Lower leg skin (tissue), 3 donors: Measurements from ENCODE around the gene ATP5F1D.

Experiments
- CTCF ChIP-seq, 3 donors: fragments of 450-650 bp; IDR thresholded peaks; one replicate each; pipeline ENCODE4 v1.5.1; 2016; ENCODE audit warnings: antibody characterized with exemption in 3 of 3, mild to moderate bottlenecking in 3 of 3, moderate library complexity in 2 of 3
- POLR2A ChIP-seq, 2 donors: fragments of 450-650 bp; IDR thresholded peaks; one replicate each; pipeline ENCODE4 v1.6.1; 2016 to 2017; ENCODE audit warnings: antibody characterized with exemption in 2 of 2, mild to moderate bottlenecking in 1 of 2, moderate library complexity in 1 of 2

DNA sequence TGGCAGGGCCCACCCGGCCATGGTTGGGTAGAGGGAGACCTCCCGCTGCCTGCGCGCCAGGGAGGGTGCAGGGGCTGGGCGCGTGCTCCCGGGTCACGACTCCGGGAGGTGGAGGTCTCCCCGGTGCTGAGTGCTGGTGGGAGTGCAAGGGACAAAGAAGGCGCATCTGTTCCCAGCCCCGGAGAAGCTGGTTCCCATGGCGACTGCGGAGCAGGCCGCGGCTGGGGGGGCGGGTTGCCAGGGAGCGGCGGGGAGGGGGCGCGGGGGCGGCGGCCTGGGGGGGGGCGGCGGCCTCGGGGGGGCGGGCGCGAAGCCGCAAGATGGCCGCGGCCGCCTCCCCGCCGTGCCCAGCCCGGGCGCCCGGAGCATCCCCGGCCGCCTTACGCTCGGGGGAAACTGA is 5.0 kb upstream of the ATP5F1D start:
- TF ChIP-seq CTCF (IDR thresholded peaks at IDR 0.05) (no peak), POLR2A (IDR thresholded peaks at IDR 0.05) (no peak)
